ENCODE results near the gene CEP85. TPM values are rescaled to one million over a fixed set of nuclear protein-coding genes. Genes with fewer than 3 reads are reported as not detected.

CEP85 gene
- total and polyA plus RNA-seq, 2 of the 13 experiments (the other 11 are each of a cell fraction or from before 2014, with no cell fraction given): 16.1 to 26.7 TPM

- Histone ChIP-seq H3K36me3 (replicated peaks in 1 of 2; ENCODE audit: control insufficient read depth in 1 of 2, insufficient read depth in 2 of 2, low read length in 2 of 2) (peaks cover 16 to 71% of the 10 kb centered on the region in 2 experiments), H3K9ac (ENCODE audit: insufficient read depth, low read depth, low read length) (no peak overlapping the region), H3K79me2 (ENCODE audit: insufficient read depth, low read length) (peaks cover 3% of the 10 kb centered on the region), H2AFZ (ENCODE audit: low read length) (no peak overlapping the region), H3K27ac (ENCODE audit: extremely low read length, insufficient read depth, low read length) (no peak overlapping the region), H3K27me3 (ENCODE audit: control insufficient read depth in 1 of 2, insufficient read depth in 2 of 2, low read length in 2 of 2) (no peaks in the 10 kb centered on the region), H3K4me3 (replicated peaks in 1 of 3; ENCODE audit: insufficient read depth in 1 of 3, low read depth in 2 of 3, low read length in 3 of 3) (no peak overlapping the region), H3K4me1 (ENCODE audit: insufficient read depth, low read length) (no peaks in the 10 kb centered on the region), H3K9me3 (ENCODE audit: low read length) (no peaks in the 10 kb centered on the region), H4K20me1 (ENCODE audit: insufficient read depth, low read length) (no peaks in the 10 kb centered on the region), H3K4me2 (ENCODE audit: low read depth, low read length) (no peak overlapping the region)
- intact Hi-C loops (cut with micrococcal nuclease; ENCODE audit: unreplicated experiment): no loop called here
- no peak for FAIRE-seq
- ATAC-seq: no peak
- TF ChIP-seq AHR (CRISPR knock-in tag; IDR thresholded peaks at IDR 0.05) (no peak), LBX2 (CRISPR knock-in tag; IDR thresholded peaks at IDR 0.05; ENCODE audit: borderline replicate concordance) (no peak), ZSCAN29 (CRISPR knock-in tag; conservative IDR thresholded peaks at IDR 0.05) (no peak), HNRNPK (IDR thresholded peaks at IDR 0.05; ENCODE audit: low read depth, low read length, poor library complexity, severe bottlenecking) (no peak), ARHGAP35 (CRISPR knock-in tag; IDR thresholded peaks at IDR 0.05; ENCODE audit: borderline replicate concordance) (no peak), SOX5 (CRISPR knock-in tag; IDR thresholded peaks at IDR 0.05; ENCODE audit: borderline replicate concordance) (no peak)
- DNase-seq (ENCODE audit: low spot score): no peak
- WGBS (ENCODE audit: low lambda C conversion rate): 98% methylated on average over 3 of the region's 3 CpGs
- ChIA-PET POLR2A (no interaction called here), CTCF (ENCODE audit: low intra/inter-chr PET ratio, low total read pairs) (no interaction called here)
- in situ Hi-C loops (cut with HindIII; ENCODE audit: extremely low pct_ligation_motif_present, low pct_unique_long_range_greater_than_20kb): no loop called here
- no TSS peak for BruUV-seq (replicated peaks)
Observed at GRCh38 chr1:26254404-26254803, 20.4 kb downstream of the CEP85 start.

- H3K79me2 ChIP-seq (ENCODE audit: insufficient read depth, low read length): peaks cover 3% of the 10 kb centered on the region
- 94% methylated on average over 2 of the region's 2 CpGs for WGBS (ENCODE audit: low lambda C conversion rate)
- BruUV-seq (replicated peaks): no TSS peak
- H3K4me3 ChIP-seq (replicated peaks in 1 of 3; ENCODE audit: insufficient read depth in 1 of 3, low read depth in 2 of 3, low read length in 3 of 3): no peak overlapping the region
- H3K4me2 ChIP-seq (ENCODE audit: low read depth, low read length): no peak overlapping the region
- H3K9me3 ChIP-seq (ENCODE audit: low read length): no peaks in the 10 kb centered on the region
- H3K36me3 ChIP-seq (replicated peaks in 1 of 2; ENCODE audit: control insufficient read depth in 1 of 2, insufficient read depth in 2 of 2, low read length in 2 of 2): peaks cover 20 to 67% of the 10 kb centered on the region in 2 experiments
- intact Hi-C loops (cut with micrococcal nuclease; ENCODE audit: unreplicated experiment): no loop called here
- H3K27me3 ChIP-seq (ENCODE audit: control insufficient read depth in 1 of 2, insufficient read depth in 2 of 2, low read length in 2 of 2): no peaks in the 10 kb centered on the region
- no peak for DNase-seq (ENCODE audit: low spot score)
- H4K20me1 ChIP-seq (ENCODE audit: insufficient read depth, low read length): no peaks in the 10 kb centered on the region
- H2AFZ ChIP-seq (ENCODE audit: low read length): no peak overlapping the region
- in situ Hi-C loops (cut with HindIII; ENCODE audit: extremely low pct_ligation_motif_present, low pct_unique_long_range_greater_than_20kb): no loop called here
- FAIRE-seq: no peak
- ChIA-PET POLR2A (no interaction called here), CTCF (ENCODE audit: low intra/inter-chr PET ratio, low total read pairs) (no interaction called here)
- H3K9ac ChIP-seq (ENCODE audit: insufficient read depth, low read depth, low read length): no peak overlapping the region
- no peak overlapping the region for H3K27ac ChIP-seq (ENCODE audit: extremely low read length, insufficient read depth, low read length)
- ATAC-seq: no peak
- H3K4me1 ChIP-seq (ENCODE audit: insufficient read depth, low read length): no peaks in the 10 kb centered on the region
- TF ChIP-seq ETV5 (CRISPR knock-in tag; IDR thresholded peaks at IDR 0.05; ENCODE audit: borderline replicate concordance) (no peak), SP5 (CRISPR knock-in tag; IDR thresholded peaks at IDR 0.05; ENCODE audit: borderline replicate concordance, low read depth) (no peak), PRDM10 (CRISPR knock-in tag; IDR thresholded peaks at IDR 0.05; ENCODE audit: low read depth) (no peak), MIXL1 (CRISPR knock-in tag; IDR thresholded peaks at IDR 0.05) (no peak), ZNF704 (CRISPR knock-in tag; IDR thresholded peaks at IDR 0.05; ENCODE audit: borderline replicate concordance) (no peak), ZNF740 (CRISPR knock-in tag; IDR thresholded peaks at IDR 0.05) (no peak), CAMTA2 (CRISPR knock-in tag; IDR thresholded peaks at IDR 0.05; ENCODE audit: borderline replicate concordance) (no peak), RFXANK (CRISPR knock-in tag; IDR thresholded peaks at IDR 0.05) (no peak)
Observed at GRCh38 chr1:26257222-26257621, 23.2 kb downstream of the CEP85 start.

Data from HepG2 (cell line).